GM12801 (cell line): ENCODE measurements around the gene ARMC8.

Experiments used
- CTCF ChIP-seq: IDR thresholded peaks from one replicate; pipeline ENCODE4 v1.5.1; 2011; ENCODE audit warnings: control low read depth; ENCODE audit not compliant: insufficient read length; ENCODE audit errors: extremely low read depth

Gene ARMC8

GRCh38 chr3:138200424-138200823, 13.3 kb downstream of the ARMC8 start:
- no peak for TF ChIP-seq CTCF

- TF ChIP-seq CTCF, result no peak
Measured at GRCh38 chr3:138202945-138203701, 16.0 kb downstream of the ARMC8 start.

GRCh38 chr3:138203938-138204337, 16.8 kb downstream of the ARMC8 start:
- no peak for TF ChIP-seq CTCF

- no peak for TF ChIP-seq CTCF
Measured at GRCh38 chr3:138205527-138205926, 18.4 kb downstream of the ARMC8 start.

GRCh38 chr3:138206196-138206595, 19.1 kb downstream of the ARMC8 start:
- no peak for TF ChIP-seq CTCF

- TF ChIP-seq CTCF, result no peak
Measured at GRCh38 chr3:138210528-138210927, 23.4 kb downstream of the ARMC8 start.

GRCh38 chr3:138213398-138214085, 26.4 kb downstream of the ARMC8 start:
- no peak for TF ChIP-seq CTCF
